ENCODE measurements around the gene RABGAP1.

- TF ChIP-seq POLR2A (IDR thresholded peaks at IDR 0.05) = no peak
- TF ChIP-seq CTCF (IDR thresholded peaks at IDR 0.05) = no peak
- no peak for TF ChIP-seq EP300 (IDR thresholded peaks at IDR 0.05)
Observed at GRCh38 chr9:123005964-123006363, 65.1 kb downstream of the RABGAP1 start.

All from tibial nerve (tissue), 4 donors.